BLaER1 (cell line): ENCODE results near the gene KRTAP5-3.
"Not testable (repeated sequence)": the region's sequence is repeated elsewhere in the genome, so short reads cannot be mapped to it uniquely, and the experiment has no call there.

Source experiments
- H3K27ac ChIP-seq: shearing (Covaris generic); formaldehyde crosslinking; 2 replicates; pipeline ENCODE4 v1.8.1; 2022
- H3K27me3 ChIP-seq: shearing (Covaris generic); formaldehyde crosslinking; 2 replicates; pipeline ENCODE4 v1.8.1; 2022
- H3K36me3 ChIP-seq: shearing (Covaris generic); formaldehyde crosslinking; 2 replicates; pipeline ENCODE4 v1.8.1; 2022
- H3K4me1 ChIP-seq: shearing (Covaris generic); formaldehyde crosslinking; 2 replicates; pipeline ENCODE4 v1.8.1; 2022
- H3K4me2 ChIP-seq: shearing (Covaris generic); formaldehyde crosslinking; 2 replicates; pipeline ENCODE4 v1.8.1; 2022
- H3K4me3 ChIP-seq: shearing (Covaris generic); formaldehyde crosslinking; 2 replicates; pipeline ENCODE4 v1.8.1; 2022
- H3K9ac ChIP-seq: shearing (Covaris generic); formaldehyde crosslinking; 2 replicates; pipeline ENCODE4 v1.8.1; 2022
- H3K9me3 ChIP-seq: shearing (Covaris generic); formaldehyde crosslinking; 2 replicates; pipeline ENCODE4 v1.8.1; 2022
- H4K20me1 ChIP-seq: shearing (Covaris generic); formaldehyde crosslinking; 2 replicates; pipeline ENCODE4 v1.8.1; 2022
- Cebpa-rat ChIP-seq: shearing (Covaris generic); IDR thresholded peaks from 2 replicates; pipeline ENCODE4 v1.8.1; 2022

Gene KRTAP5-3

GRCh38 chr11:1652026-1652425 is 43.8 kb upstream of the KRTAP5-3 start:
- H3K9me3 ChIP-seq, result no peaks in the 10 kb centered on the region
- no peak overlapping the region for H3K4me3 ChIP-seq
- no peak overlapping the region for H3K4me2 ChIP-seq
- no peak for TF ChIP-seq Cebpa-rat
- H4K20me1 ChIP-seq, result no peaks in the 10 kb centered on the region; the same call in 1 of the 2 replicates
- H3K36me3 ChIP-seq, result no peaks in the 10 kb centered on the region
- peaks cover 41% of the 10 kb centered on the region for H3K4me1 ChIP-seq
- no peak overlapping the region for H3K9ac ChIP-seq
- H3K27ac ChIP-seq, result no peak overlapping the region
- H3K27me3 ChIP-seq, result no peaks in the 10 kb centered on the region

GRCh38 chr11:1651411-1651980 is 43.2 kb upstream of the KRTAP5-3 start:
- Histone ChIP-seq H3K27ac (no peak overlapping the region), H3K9me3 (no peaks in the 10 kb centered on the region), H3K27me3 (no peaks in the 10 kb centered on the region), H3K4me2 (no peak overlapping the region), H3K4me1 (peaks cover 38% of the 10 kb centered on the region), H4K20me1 (no peaks in the 10 kb centered on the region; the same call in 1 of the 2 replicates), H3K9ac (no peak overlapping the region), H3K36me3 (no peaks in the 10 kb centered on the region), H3K4me3 (no peak overlapping the region)
- no peak for TF ChIP-seq Cebpa-rat

- Histone ChIP-seq H3K4me2 (no peak overlapping the region), H3K4me3 (no peak overlapping the region), H3K36me3 (no peaks in the 10 kb centered on the region), H3K4me1 (peaks cover 32% of the 10 kb centered on the region), H4K20me1 (no peaks in the 10 kb centered on the region; the same call in 1 of the 2 replicates), H3K9ac (no peak overlapping the region), H3K27ac (no peak overlapping the region), H3K9me3 (no peaks in the 10 kb centered on the region), H3K27me3 (no peaks in the 10 kb centered on the region)
- TF ChIP-seq Cebpa-rat, result no peak
Measured at GRCh38 chr11:1650918-1651262, 42.6 kb upstream of the KRTAP5-3 start.

GRCh38 chr11:1650034-1650917 is 42.0 kb upstream of the KRTAP5-3 start:
- Histone ChIP-seq H3K4me2 (no peak overlapping the region), H4K20me1 (no peaks in the 10 kb centered on the region; the same call in 1 of the 2 replicates), H3K27me3 (peaks cover 3% of the 10 kb centered on the region; the same call in 1 of the 2 replicates), H3K36me3 (no peaks in the 10 kb centered on the region), H3K27ac (no peak overlapping the region), H3K4me1 (peaks cover 32% of the 10 kb centered on the region), H3K4me3 (no peak overlapping the region), H3K9me3 (no peaks in the 10 kb centered on the region), H3K9ac (no peak overlapping the region)
- no peak for TF ChIP-seq Cebpa-rat

- H4K20me1 ChIP-seq, result no peaks in the 10 kb centered on the region; the same call in 1 of the 2 replicates
- TF ChIP-seq Cebpa-rat, result no peak
- H3K27me3 ChIP-seq, result peaks cover 5% of the 10 kb centered on the region; the same call in 1 of the 2 replicates
- H3K4me3 ChIP-seq, result no peak overlapping the region
- H3K9ac ChIP-seq, result no peak overlapping the region
- H3K36me3 ChIP-seq, result no peaks in the 10 kb centered on the region
- H3K9me3 ChIP-seq, result no peaks in the 10 kb centered on the region
- no peak overlapping the region for H3K27ac ChIP-seq
- no peak overlapping the region for H3K4me2 ChIP-seq
- peaks cover 24% of the 10 kb centered on the region for H3K4me1 ChIP-seq
Measured at GRCh38 chr11:1648653-1649420, 40.6 kb upstream of the KRTAP5-3 start.

GRCh38 chr11:1647901-1648652 is 39.8 kb upstream of the KRTAP5-3 start:
- Histone ChIP-seq H3K9ac (no peak overlapping the region), H3K4me2 (no peak overlapping the region), H3K27me3 (peaks cover 5% of the 10 kb centered on the region; the same call in 1 of the 2 replicates), H3K27ac (no peak overlapping the region), H3K4me1 (peaks cover 16% of the 10 kb centered on the region), H3K36me3 (no peaks in the 10 kb centered on the region), H3K4me3 (no peak overlapping the region), H4K20me1 (no peaks in the 10 kb centered on the region; the same call in 1 of the 2 replicates), H3K9me3 (no peaks in the 10 kb centered on the region)
- TF ChIP-seq Cebpa-rat, result no peak

GRCh38 chr11:1646540-1646939 is 38.3 kb upstream of the KRTAP5-3 start:
- peaks cover 12% of the 10 kb centered on the region for H3K4me1 ChIP-seq
- not testable (repeated sequence) for H3K27ac ChIP-seq, H4K20me1 ChIP-seq, H3K4me3 ChIP-seq, H3K36me3 ChIP-seq, H3K27me3 ChIP-seq, H3K9me3 ChIP-seq, H3K9ac ChIP-seq, H3K4me2 ChIP-seq

- Histone ChIP-seq H3K9me3 (no peaks in the 10 kb centered on the region), H3K27ac (no peak overlapping the region), H3K9ac (no peak overlapping the region), H3K4me3 (no peak overlapping the region), H3K27me3 (peaks cover 13% of the 10 kb centered on the region; the same call in 1 of the 2 replicates), H3K4me2 (peak overlapping the region; percentile 52), H3K4me1 (peaks cover 12% of the 10 kb centered on the region), H4K20me1 (no peaks in the 10 kb centered on the region; the same call in 1 of the 2 replicates), H3K36me3 (no peaks in the 10 kb centered on the region)
- no peak for TF ChIP-seq Cebpa-rat
Measured at GRCh38 chr11:1645357-1645821, 37.1 kb upstream of the KRTAP5-3 start.
